Activated naive CD4-positive, alpha-beta T cell treated with anti-CD3 and anti-CD28 coated beads, Interleukin-2, amount 10 ng/mL, durations not matched to agents 7 days and 5 days (primary cell): Measurements from ENCODE around the gene RTN1.

Experiments used
- CTCF ChIA-PET: fragments of 350-600 bp; sonication (Branson Sonifier 250); formaldehyde crosslinking; loops from one replicate; lab custom pipeline; 2021; ENCODE audit warnings: antibody characterized with exemption; lab: Charles Lee
- DNase-seq: peaks from one replicate; pipeline ENCODE4 v3.0.0-alpha.2; 2020
- H3K27ac Mint-ChIP-seq: one replicate; pipeline ENCODE4 v1.8.0; 2021; ENCODE audit warnings: mild to moderate bottlenecking, moderate library complexity, mixed read lengths
- H3K27me3 Mint-ChIP-seq: one replicate; pipeline ENCODE4 v1.8.0; 2021; ENCODE audit warnings: mild to moderate bottlenecking, mixed read lengths
- H3K36me3 Mint-ChIP-seq: one replicate; pipeline ENCODE4 v1.8.0; 2021; ENCODE audit warnings: mixed read lengths
- H3K4me1 Mint-ChIP-seq: one replicate; pipeline ENCODE4 v1.8.0; 2021; ENCODE audit warnings: mixed read lengths
- H3K4me3 Mint-ChIP-seq: one replicate; pipeline ENCODE4 v1.8.0; 2021; ENCODE audit warnings: mild to moderate bottlenecking, moderate library complexity, mixed read lengths
- H3K9me3 Mint-ChIP-seq: one replicate; pipeline ENCODE4 v1.8.0; 2021; ENCODE audit warnings: mixed read lengths

The RTN1 gene

DNA sequence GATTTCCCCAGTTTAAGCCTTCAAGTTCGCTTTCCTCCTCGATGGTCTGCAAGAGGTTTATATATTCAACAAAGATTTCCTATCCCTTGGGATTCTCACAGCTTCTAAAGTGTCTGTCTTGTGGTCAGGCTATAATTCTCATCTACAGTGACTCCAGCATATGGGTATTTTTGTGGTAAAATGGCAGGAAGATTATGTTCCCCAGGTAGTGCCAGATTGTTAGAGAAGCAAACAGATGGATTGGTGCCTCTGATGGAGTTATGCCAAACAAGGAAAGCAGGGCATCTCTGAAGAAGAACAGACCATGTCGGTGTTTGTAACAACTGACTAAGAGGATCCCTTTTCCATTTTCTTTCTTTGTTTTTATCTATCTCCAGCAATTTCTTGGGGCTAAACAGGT, 288.4 kb downstream of the RTN1 start:
- DNase-seq, result no peak
- Mint-ChIP-seq H3K27me3 (no peaks in the 10 kb centered on the region), H3K36me3 (no peaks in the 10 kb centered on the region), H3K4me3 (no peak overlapping the region), H3K27ac (no peak overlapping the region), H3K9me3 (no peaks in the 10 kb centered on the region), H3K4me1 (peaks cover 13% of the 10 kb centered on the region)
- CTCF ChIA-PET, result interaction anchor here (0.6 kb wide), 1 partner anchor 202 kb away, joined by 3 read pairs; no protein-coding TSS in a partner anchor

DNA sequence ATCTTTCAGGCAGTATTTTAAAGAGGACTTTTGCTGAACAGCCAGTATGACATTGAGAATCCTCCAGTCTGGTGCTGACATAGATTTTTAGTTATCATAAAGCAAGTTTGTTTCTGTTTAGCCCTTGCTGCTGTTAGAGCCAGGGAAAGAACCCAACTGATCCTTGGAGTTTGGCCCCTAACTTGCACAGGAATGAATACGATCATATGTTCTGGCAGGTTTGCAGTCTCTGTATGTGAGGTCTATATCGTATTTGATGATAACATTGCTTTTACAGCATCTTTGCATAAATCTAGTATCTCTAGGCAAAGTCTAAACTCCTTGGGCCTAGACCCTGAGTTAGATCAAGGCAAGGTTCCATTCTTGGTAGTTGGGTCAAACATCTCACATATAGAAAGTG, 289.7 kb downstream of the RTN1 start:
- DNase-seq, result no peak
- CTCF ChIA-PET, result no interaction called here
- no peaks in the 10 kb centered on the region for H3K36me3 Mint-ChIP-seq
- no peaks in the 10 kb centered on the region for H3K9me3 Mint-ChIP-seq
- peaks cover 12% of the 10 kb centered on the region for H3K27me3 Mint-ChIP-seq
- no peak overlapping the region for H3K27ac Mint-ChIP-seq
- H3K4me1 Mint-ChIP-seq, result peaks cover 13% of the 10 kb centered on the region
- H3K4me3 Mint-ChIP-seq, result no peak overlapping the region

DNA sequence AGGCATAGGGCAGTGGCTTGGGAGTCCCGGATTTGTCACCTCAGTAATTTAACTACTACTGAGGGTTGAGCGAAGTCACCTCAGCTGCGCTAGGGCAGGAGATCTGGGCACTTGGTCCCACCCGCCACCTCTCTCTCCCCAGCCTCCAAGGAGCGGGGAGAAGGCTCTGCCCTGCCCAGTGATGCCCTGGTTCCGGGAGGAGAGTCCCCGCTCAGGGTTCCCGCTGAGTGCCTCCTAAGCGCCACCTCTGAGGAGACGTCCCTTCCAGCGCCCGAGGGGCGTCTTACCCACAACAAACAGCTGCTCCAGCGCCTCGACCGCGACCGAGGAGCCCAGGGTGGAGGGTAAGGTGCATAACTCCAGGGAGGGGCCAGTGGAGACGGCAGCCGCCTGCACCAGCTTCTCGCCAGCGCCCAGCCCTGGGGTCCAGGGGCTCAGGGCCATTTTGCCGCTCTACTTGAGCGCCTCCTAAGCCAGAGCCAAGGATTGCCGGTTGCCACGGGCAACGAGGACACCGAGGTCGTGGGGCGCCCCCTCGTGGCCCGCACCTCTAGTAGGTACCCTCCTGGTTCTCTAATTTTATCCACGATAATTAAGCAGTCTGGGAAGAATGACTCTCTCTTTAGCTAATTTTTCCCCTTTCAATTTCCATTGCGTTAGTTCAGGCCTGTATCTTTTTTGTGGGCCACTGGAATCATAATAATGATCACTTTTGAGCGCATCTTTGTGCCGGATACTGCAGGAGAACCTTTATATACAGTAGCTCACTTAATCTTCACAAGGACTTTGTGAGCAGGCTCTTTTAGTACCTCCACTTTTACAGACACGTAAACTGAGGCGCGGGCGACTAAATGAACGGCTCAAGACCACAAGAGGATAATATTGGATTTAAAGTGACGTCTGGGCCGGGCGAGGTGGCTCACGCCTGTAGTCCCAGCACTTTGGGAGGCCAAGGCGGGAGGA, 294.0 kb downstream of the RTN1 start, which contains the start of gene CCDC175:
Gene CCDC175 (minus strand): TSS at position 481 of the 963 bp plus-strand sequence. CDS start 37 bp downstream, at position 444.
- H3K27ac Mint-ChIP-seq, result no peak within 1 kb of the TSS

DNA sequence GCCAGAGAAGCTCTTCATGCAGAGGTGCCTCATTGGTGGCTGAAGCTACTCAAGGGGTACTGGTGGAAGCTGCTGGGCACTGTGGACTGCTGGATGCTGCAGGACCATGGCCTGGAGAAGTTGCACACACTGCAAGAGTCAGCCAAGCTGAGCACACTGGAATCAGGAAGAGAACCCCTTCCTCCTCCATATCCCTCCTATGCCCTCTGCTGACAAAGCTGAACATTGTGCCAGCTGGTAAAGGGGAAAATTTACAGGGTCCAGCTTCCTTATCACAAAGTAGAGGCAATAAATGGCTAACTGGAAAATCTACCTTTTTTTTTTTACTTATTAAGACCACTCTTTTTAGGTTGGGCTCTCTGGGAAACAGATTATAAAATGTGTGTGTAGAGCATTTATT, 300.5 kb downstream of the RTN1 start:
- Mint-ChIP-seq H3K4me1 (no peaks in the 10 kb centered on the region), H3K4me3 (no peak overlapping the region), H3K36me3 (no peaks in the 10 kb centered on the region), H3K27ac (no peak overlapping the region), H3K9me3 (no peaks in the 10 kb centered on the region), H3K27me3 (peaks cover 43% of the 10 kb centered on the region)
- CTCF ChIA-PET, result no interaction called here
- no peak for DNase-seq

More for the DNA sequence above, 294.0 kb downstream of the RTN1 start, which contains the start of gene CCDC175:
- peaks cover 28% of the 10 kb centered on the region for H3K27me3 Mint-ChIP-seq
- CTCF ChIA-PET, result interaction anchor here (0.6 to 2.9 kb wide), 23 partner anchors 9 to 1443 kb away, joined by 3 to 41 read pairs (median 4); partner anchors contain the start of genes DHRS7, JKAMP and L3HYPDH
- DNase-seq, result peak; percentile 88
- H3K36me3 Mint-ChIP-seq, result no peaks in the 10 kb centered on the region
- H3K4me3 Mint-ChIP-seq, result peak within 1 kb of the TSS; percentile 59
- peaks cover 9% of the 10 kb centered on the region for H3K4me1 Mint-ChIP-seq
- H3K9me3 Mint-ChIP-seq, result no peaks in the 10 kb centered on the region

DNA sequence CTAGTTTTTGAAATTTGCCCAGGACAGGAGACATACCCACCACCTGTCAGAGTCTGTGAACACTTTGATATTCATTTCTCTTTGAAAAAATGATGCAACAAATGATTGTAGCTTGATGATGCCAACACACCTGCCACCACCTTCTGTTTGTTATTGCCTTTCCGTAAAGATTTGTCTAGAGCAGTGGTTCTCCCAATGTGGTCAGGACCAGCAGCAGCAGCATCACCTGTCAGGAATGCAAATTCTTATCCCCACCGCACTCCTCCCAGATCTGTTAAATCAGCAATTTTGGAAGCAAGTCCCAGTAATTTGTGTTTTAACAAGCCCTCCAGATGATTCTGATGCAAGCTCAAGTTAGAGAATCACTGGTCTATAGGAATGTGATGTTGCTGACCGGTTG, 303.9 kb downstream of the RTN1 start:
- Mint-ChIP-seq H3K4me3 (no peak overlapping the region), H3K27ac (no peak overlapping the region), H3K36me3 (no peaks in the 10 kb centered on the region), H3K27me3 (peaks cover 40% of the 10 kb centered on the region), H3K4me1 (no peaks in the 10 kb centered on the region), H3K9me3 (no peaks in the 10 kb centered on the region)
- CTCF ChIA-PET, result no interaction called here
- DNase-seq, result no peak

DNA sequence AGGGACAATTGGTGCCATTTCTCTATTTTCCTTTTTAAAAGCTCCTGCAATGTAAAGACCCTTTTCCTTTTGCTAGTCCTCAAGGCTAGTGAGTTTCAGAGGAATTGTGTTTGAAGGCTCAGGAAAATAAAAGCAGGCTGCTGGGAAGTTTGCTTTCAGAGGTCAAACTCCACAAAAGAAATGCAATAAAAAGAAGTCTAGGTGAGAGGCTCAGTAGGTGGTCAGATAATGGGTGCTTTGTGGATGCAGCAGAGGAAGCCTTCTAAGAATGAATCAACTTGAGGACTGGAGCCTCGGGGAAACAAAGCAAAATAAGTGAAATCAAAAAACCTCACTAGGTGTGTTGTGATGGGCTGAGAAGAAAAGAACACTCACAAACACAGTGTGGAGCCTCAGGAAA, 304.3 kb downstream of the RTN1 start:
- no peak overlapping the region for H3K27ac Mint-ChIP-seq
- H3K36me3 Mint-ChIP-seq, result no peaks in the 10 kb centered on the region
- H3K4me1 Mint-ChIP-seq, result no peaks in the 10 kb centered on the region
- CTCF ChIA-PET, result no interaction called here
- H3K27me3 Mint-ChIP-seq, result peaks cover 39% of the 10 kb centered on the region
- no peak overlapping the region for H3K4me3 Mint-ChIP-seq
- no peaks in the 10 kb centered on the region for H3K9me3 Mint-ChIP-seq
- DNase-seq, result no peak

DNA sequence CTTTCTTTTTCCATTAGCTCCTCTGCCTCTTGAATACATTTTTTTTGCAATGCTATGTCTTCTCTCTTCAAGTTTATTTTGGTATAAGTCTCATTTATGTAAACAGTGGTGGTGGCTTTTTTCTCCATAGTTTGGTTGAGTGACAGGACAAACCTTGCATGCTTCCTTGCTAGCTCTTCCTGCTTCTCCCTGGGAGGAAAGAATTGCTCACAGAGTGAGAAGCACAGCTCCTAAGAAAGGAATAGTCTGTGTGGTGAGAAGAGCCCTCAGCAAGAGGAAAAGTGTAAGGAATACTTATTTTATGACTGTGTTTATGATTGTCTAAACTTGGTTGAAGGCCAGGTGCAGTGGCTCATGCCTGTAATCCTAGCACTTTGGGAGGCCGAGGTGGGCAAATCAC, 305.5 kb downstream of the RTN1 start:
- Mint-ChIP-seq H3K4me3 (no peak overlapping the region), H3K36me3 (no peaks in the 10 kb centered on the region), H3K9me3 (no peaks in the 10 kb centered on the region), H3K4me1 (no peaks in the 10 kb centered on the region), H3K27me3 (peaks cover 30% of the 10 kb centered on the region), H3K27ac (no peak overlapping the region)
- DNase-seq, result no peak
- CTCF ChIA-PET, result interaction anchor here (1.3 kb wide), 1 partner anchor 12 kb away, joined by 4 read pairs; no protein-coding TSS in a partner anchor

DNA sequence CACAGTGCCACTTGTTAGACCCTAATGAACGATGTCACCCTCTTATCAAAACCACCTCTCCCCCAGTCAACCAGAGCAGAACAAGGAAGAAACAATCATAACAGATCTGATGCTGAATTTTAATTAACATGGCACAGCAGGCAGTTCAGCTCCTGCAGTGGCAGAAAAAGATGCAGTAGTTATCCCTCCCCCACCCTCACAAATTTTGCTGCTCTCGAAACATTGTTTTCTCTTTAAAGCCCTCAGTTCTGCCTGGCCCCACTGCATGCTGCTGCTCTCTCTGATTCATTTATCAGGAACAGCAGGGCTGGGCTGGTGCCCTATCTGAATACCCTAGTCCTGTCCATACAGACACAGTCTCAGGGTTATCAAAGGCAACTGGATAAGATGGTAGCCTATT, 306.2 kb downstream of the RTN1 start:
- Mint-ChIP-seq H3K27ac (no peak overlapping the region), H3K27me3 (peaks cover 30% of the 10 kb centered on the region), H3K9me3 (no peaks in the 10 kb centered on the region), H3K4me1 (no peaks in the 10 kb centered on the region), H3K4me3 (no peak overlapping the region), H3K36me3 (no peaks in the 10 kb centered on the region)
- no peak for DNase-seq
- CTCF ChIA-PET, result no interaction called here

DNA sequence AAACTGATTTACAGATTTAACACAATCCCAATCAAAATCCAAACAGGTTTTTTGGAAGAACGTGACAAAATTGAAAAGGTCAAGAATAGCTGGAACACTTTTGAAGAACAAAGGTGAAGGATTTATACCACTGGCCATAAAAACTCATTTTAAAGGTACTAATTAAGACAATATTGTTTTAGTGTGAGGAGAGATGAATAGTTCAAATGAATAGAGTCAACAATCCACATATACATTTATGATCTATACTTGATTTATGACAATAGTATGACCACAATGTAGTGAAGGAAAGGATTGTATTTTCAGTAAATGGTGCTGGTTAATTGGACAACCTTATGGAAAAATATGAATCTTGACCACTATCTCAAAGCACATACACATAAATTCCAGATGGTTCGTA, 323.3 kb downstream of the RTN1 start:
- no peak for DNase-seq
- H3K9me3 Mint-ChIP-seq, result no peaks in the 10 kb centered on the region
- CTCF ChIA-PET, result no interaction called here

More for the DNA sequence above, 323.3 kb downstream of the RTN1 start:
- H3K27ac Mint-ChIP-seq, result no peak overlapping the region
- H3K27me3 Mint-ChIP-seq, result peaks cover 9% of the 10 kb centered on the region
- no peak overlapping the region for H3K4me3 Mint-ChIP-seq
- H3K4me1 Mint-ChIP-seq, result no peaks in the 10 kb centered on the region
- H3K36me3 Mint-ChIP-seq, result no peaks in the 10 kb centered on the region
